Keratinocyte (primary cell): ENCODE measurements around the gene FNIP2. TPM values are rescaled to one million over a fixed set of nuclear protein-coding genes. Genes with fewer than 3 reads are reported as not detected.
A peak's percentile ranks its signal among the peaks of the same experiment; 100 is the strongest.

Experiments
- DNase-seq: peaks from one replicate; pipeline ENCODE4 v3.0.0-alpha.2; 2011; ENCODE audit warnings: low read depth, missing footprints, low spot score
- FAIRE-seq: peaks from 2 replicates; lab custom pipeline; 2011; peaks lifted over from hg19 to GRCh38; lab: Jason Lieb, UNC
- H2AFZ ChIP-seq: 2 replicates; pipeline ENCODE4 v1.6.0; 2012; ENCODE audit warnings: low read length, control low read depth, inconsistent platforms; ENCODE audit not compliant: control insufficient read depth
- H3K27ac ChIP-seq: 2 replicates; pipeline ENCODE4 v1.5.1; 2011; ENCODE audit warnings: low read length; ENCODE audit not compliant: control insufficient read depth, insufficient read depth
- H3K27me3 ChIP-seq: 3 replicates; pipeline ENCODE4 v1.6.0; 2011; ENCODE audit warnings: low read length; ENCODE audit not compliant: control insufficient read depth, insufficient read depth; ENCODE audit errors: extremely low read depth
- H3K36me3 ChIP-seq, 2 experiments: 2 replicates in 1 of 2; 3 replicates in 1 of 2; pipeline ENCODE4 v1.5.1; 2011; ENCODE audit warnings: low read length in 2 of 2, mild to moderate bottlenecking in 1 of 2; ENCODE audit not compliant: control insufficient read depth in 2 of 2, insufficient read depth in 2 of 2; ENCODE audit errors: extremely low read depth in 1 of 2
- H3K4me1 ChIP-seq: 3 replicates; pipeline ENCODE4 v1.5.1; 2011; ENCODE audit warnings: low read length; ENCODE audit not compliant: control insufficient read depth, insufficient read depth; ENCODE audit errors: extremely low read depth
- H3K4me2 ChIP-seq: 3 replicates; pipeline ENCODE4 v1.6.0; 2011; ENCODE audit warnings: low read depth, low read length; ENCODE audit not compliant: control insufficient read depth, insufficient read depth; ENCODE audit errors: extremely low read depth
- H3K4me3 ChIP-seq, 3 experiments: fragments of 200-600 bp in 1 of 3; sonication (generic) in 1 of 3; 2 replicates in 2 of 3; 3 replicates in 1 of 3; pipeline ENCODE4 v1.5.1; 2011 to 2016; ENCODE audit warnings: low read length in 3 of 3, mild to moderate bottlenecking in 3 of 3, control low read depth in 2 of 3, inconsistent platforms in 1 of 3, low read depth in 1 of 3, mixed read lengths in 1 of 3, mixed run types in 1 of 3, moderate library complexity in 1 of 3; ENCODE audit not compliant: control insufficient read depth in 2 of 3, insufficient read depth in 2 of 3; ENCODE audit errors: extremely low read depth in 1 of 3
- H3K79me2 ChIP-seq: 2 replicates; pipeline ENCODE4 v1.6.0; 2012; ENCODE audit warnings: low read length; ENCODE audit not compliant: control insufficient read depth, insufficient read depth
- H3K9ac ChIP-seq: 3 replicates; pipeline ENCODE4 v1.6.0; 2011; ENCODE audit warnings: low read length; ENCODE audit not compliant: control insufficient read depth, insufficient read depth; ENCODE audit errors: extremely low read depth
- H3K9me1 ChIP-seq: 3 replicates; pipeline ENCODE4 v1.6.0; 2011; ENCODE audit warnings: low read length; ENCODE audit not compliant: control insufficient read depth, insufficient read depth; ENCODE audit errors: extremely low read depth
- H3K9me3 ChIP-seq: 2 replicates; pipeline ENCODE4 v1.5.1; 2012; ENCODE audit warnings: low read depth, low read length; ENCODE audit not compliant: control insufficient read depth
- H4K20me1 ChIP-seq: 3 replicates; pipeline ENCODE4 v1.6.0; 2011; ENCODE audit warnings: low read length; ENCODE audit not compliant: control insufficient read depth, insufficient read depth; ENCODE audit errors: extremely low read depth
- EZH2 ChIP-seq: IDR thresholded peaks from one replicate; pipeline ENCODE4 v1.6.1; 2012; ENCODE audit warnings: inconsistent platforms, mild to moderate bottlenecking, low read length, moderate library complexity
- dilution Hi-C: fragments of 300-500 bp; cut with MboI; formaldehyde crosslinking; loops from one replicate; pipeline ENCODE4 v1.7.0; 2020; ENCODE audit warnings: low sequenced_read_pairs; ENCODE audit not compliant: extremely low pct_ligation_motif_present
- polyA plus RNA-seq, 5 experiments: library from polyadenylated mRNA; depleted of rRNA in 3 of 5; stranded (reverse) in 3 of 5; stranded (forward) in 1 of 5; unstranded in 1 of 5; fragments of >200 nt; gene quantifications; 1 replicate in 1 of 5; 2 replicates in 3 of 5; 3 replicates in 1 of 5; pipeline versions ENCODE4 v1.2.1 to v1.2.3, GENCODE V29; 2011 to 2012; ENCODE audit warnings: missing spikeins in 2 of 5, low read depth in 1 of 5, low replicate concordance in 1 of 5
- TF ChIP-seq, protein P1 (sequence below), 3 experiments: IDR thresholded peaks in 1 of 3; conservative IDR thresholded peaks in 1 of 3; optimal IDR thresholded peaks in 1 of 3; 2 replicates in 2 of 3; 3 replicates in 1 of 3; pipeline versions ENCODE3 to v1.5.1; 2011; ENCODE audit warnings: low read length in 3 of 3, mild to moderate bottlenecking in 3 of 3, moderate library complexity in 2 of 3, control low read depth in 1 of 3, inconsistent platforms in 1 of 3; ENCODE audit not compliant: insufficient read depth in 2 of 3; ENCODE audit errors: extremely low read depth in 1 of 3

Gene FNIP2
- polyA plus RNA-seq, 1 donor (not counting 4 experiments of a cell fraction or from before 2014, with no cell fraction given), result 6.2 TPM

DNA sequence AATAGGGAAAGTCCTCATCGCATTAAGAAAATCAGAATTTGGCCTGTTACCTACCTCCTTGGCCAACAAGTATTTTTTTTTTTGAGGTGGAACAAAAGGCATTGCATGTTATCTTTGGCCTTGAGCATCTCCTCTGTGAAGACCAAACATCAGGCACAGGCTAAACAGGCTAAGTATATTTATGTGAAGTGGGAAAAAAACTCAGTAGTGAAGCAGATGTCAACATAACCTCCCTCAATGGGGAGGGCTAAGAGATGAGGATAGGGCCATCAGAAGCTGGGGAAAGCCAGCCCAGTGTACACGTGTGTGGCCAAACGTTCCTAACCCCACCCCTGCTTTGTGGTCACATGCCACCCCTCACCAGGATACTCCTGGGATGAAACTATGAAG is 102.5 kb downstream of the FNIP2 start:
- dilution Hi-C loops, result no loop called here
- Histone ChIP-seq H3K4me1 (peaks cover 13% of the 10 kb centered on the region), H3K4me2 (no peak overlapping the region), H3K79me2 (no peaks in the 10 kb centered on the region), H3K27me3 (no peaks in the 10 kb centered on the region), H3K9me1 (no peaks in the 10 kb centered on the region), H3K36me3 (peaks cover 0 to 5% of the 10 kb centered on the region in 2 experiments), H3K27ac (no peak overlapping the region), H3K4me3 (no peak overlapping the region), H4K20me1 (no peaks in the 10 kb centered on the region), H3K9me3 (no peaks in the 10 kb centered on the region), H3K9ac (no peak overlapping the region), H2AFZ (no peak overlapping the region)
- FAIRE-seq, result no peak
- TF ChIP-seq EZH2, result no peak
- TF ChIP-seq, protein P1, sequence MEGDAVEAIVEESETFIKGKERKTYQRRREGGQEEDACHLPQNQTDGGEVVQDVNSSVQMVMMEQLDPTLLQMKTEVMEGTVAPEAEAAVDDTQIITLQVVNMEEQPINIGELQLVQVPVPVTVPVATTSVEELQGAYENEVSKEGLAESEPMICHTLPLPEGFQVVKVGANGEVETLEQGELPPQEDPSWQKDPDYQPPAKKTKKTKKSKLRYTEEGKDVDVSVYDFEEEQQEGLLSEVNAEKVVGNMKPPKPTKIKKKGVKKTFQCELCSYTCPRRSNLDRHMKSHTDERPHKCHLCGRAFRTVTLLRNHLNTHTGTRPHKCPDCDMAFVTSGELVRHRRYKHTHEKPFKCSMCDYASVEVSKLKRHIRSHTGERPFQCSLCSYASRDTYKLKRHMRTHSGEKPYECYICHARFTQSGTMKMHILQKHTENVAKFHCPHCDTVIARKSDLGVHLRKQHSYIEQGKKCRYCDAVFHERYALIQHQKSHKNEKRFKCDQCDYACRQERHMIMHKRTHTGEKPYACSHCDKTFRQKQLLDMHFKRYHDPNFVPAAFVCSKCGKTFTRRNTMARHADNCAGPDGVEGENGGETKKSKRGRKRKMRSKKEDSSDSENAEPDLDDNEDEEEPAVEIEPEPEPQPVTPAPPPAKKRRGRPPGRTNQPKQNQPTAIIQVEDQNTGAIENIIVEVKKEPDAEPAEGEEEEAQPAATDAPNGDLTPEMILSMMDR (optimal IDR thresholded peaks at IDR 0.05 in 1 of 3, IDR thresholded peaks at IDR 0.05 in 1 of 3, conservative IDR thresholded peaks at IDR 0.05 in 1 of 3; ENCODE audit: extremely low read depth in 1 of 3, insufficient read depth in 2 of 3, low read length in 3 of 3), result no peak
- no peak for DNase-seq

DNA sequence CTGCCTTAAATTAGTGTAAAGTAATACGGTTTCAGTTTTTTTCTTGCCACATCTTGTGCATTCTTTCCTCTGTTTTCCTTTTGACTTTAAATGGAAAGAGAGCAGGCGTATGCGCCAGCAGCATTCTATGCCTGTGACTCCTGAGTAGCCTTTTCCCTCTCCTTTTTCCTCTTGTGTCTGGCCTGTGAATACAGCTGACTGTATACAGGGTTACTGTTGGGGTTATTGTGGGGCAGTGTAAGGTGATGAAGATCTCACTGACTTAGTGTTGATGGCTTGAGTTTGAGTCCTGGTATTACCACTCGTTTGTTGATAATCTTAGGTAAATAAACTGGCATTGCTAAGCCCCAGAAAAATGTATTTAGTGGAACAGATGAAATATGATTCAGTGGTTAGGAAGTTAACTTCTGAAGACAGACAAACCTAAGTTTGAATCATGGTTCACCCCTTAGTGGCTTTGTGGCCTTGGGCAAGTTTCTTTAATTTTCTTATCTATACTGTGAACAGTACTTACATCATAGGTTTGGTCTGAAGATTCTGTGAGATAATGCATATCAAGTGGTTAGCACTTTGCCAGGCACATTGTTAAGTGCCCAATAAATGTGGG is 105.1 kb downstream of the FNIP2 start:
- no peaks in the 10 kb centered on the region for H4K20me1 ChIP-seq
- FAIRE-seq, result peak; percentile 86
- H3K4me2 ChIP-seq, result peak overlapping the region; percentile 44
- H3K27ac ChIP-seq, result peak overlapping the region; percentile 37
- no peaks in the 10 kb centered on the region for H3K79me2 ChIP-seq
- H3K4me1 ChIP-seq, result peaks cover 13% of the 10 kb centered on the region
- H3K9ac ChIP-seq, result no peak overlapping the region
- no peak overlapping the region for H3K4me3 ChIP-seq
- H3K9me1 ChIP-seq, result no peaks in the 10 kb centered on the region
- peak; percentile 44 for DNase-seq
- TF ChIP-seq, protein P1 (optimal IDR thresholded peaks at IDR 0.05 in 1 of 3, IDR thresholded peaks at IDR 0.05 in 1 of 3, conservative IDR thresholded peaks at IDR 0.05 in 1 of 3; ENCODE audit: extremely low read depth in 1 of 3, insufficient read depth in 2 of 3, low read length in 3 of 3), result no peak
- no peak for TF ChIP-seq EZH2
- dilution Hi-C loops, result no loop called here
- H3K36me3 ChIP-seq, result peaks cover 0 to 5% of the 10 kb centered on the region in 2 experiments
- no peak overlapping the region for H2AFZ ChIP-seq
- H3K9me3 ChIP-seq, result no peaks in the 10 kb centered on the region
- H3K27me3 ChIP-seq, result no peaks in the 10 kb centered on the region
